HEK293T (cell line): ENCODE measurements around the gene KMT5B.
A peak's percentile ranks its signal among the peaks of the same experiment; 100 is the strongest.

ENCODE experiments used
- BHLHE40 ChIP-seq: fragments of 450-650 bp; IDR thresholded peaks from 2 replicates; pipeline ENCODE4 v1.6.1; 2016; ENCODE audit warnings: mild to moderate bottlenecking, moderate library complexity, borderline replicate concordance
- ELF4 ChIP-seq: fragments of 450-650 bp; IDR thresholded peaks from 2 replicates; pipeline ENCODE4 v1.6.1; 2017; ENCODE audit warnings: antibody characterized with exemption
- FOXA1 ChIP-seq: fragments of 450-650 bp; IDR thresholded peaks from 2 replicates; pipeline ENCODE4 v1.6.1; 2016; ENCODE audit warnings: mild to moderate bottlenecking
- FOXM1 ChIP-seq: fragments of 450-650 bp; IDR thresholded peaks from 2 replicates; pipeline ENCODE4 v1.6.1; 2017; ENCODE audit warnings: mild to moderate bottlenecking, borderline replicate concordance
- L3MBTL2 ChIP-seq: fragments of 450-650 bp; conservative IDR thresholded peaks from 2 replicates; pipeline ENCODE4 v1.6.1; 2016; ENCODE audit warnings: mild to moderate bottlenecking
- LEF1 ChIP-seq: fragments of 450-650 bp; IDR thresholded peaks from 2 replicates; pipeline ENCODE4 v1.6.1; 2017; ENCODE audit warnings: mild to moderate bottlenecking, borderline replicate concordance
- PKNOX1 ChIP-seq: fragments of 450-650 bp; IDR thresholded peaks from 2 replicates; pipeline ENCODE4 v1.6.1; 2016
- SP1 ChIP-seq: fragments of 450-650 bp; IDR thresholded peaks from 2 replicates; pipeline ENCODE4 v1.6.1; 2017
- TARDBP ChIP-seq: fragments of 450-650 bp; IDR thresholded peaks from 2 replicates; pipeline ENCODE4 v1.6.1; 2016

DNA sequence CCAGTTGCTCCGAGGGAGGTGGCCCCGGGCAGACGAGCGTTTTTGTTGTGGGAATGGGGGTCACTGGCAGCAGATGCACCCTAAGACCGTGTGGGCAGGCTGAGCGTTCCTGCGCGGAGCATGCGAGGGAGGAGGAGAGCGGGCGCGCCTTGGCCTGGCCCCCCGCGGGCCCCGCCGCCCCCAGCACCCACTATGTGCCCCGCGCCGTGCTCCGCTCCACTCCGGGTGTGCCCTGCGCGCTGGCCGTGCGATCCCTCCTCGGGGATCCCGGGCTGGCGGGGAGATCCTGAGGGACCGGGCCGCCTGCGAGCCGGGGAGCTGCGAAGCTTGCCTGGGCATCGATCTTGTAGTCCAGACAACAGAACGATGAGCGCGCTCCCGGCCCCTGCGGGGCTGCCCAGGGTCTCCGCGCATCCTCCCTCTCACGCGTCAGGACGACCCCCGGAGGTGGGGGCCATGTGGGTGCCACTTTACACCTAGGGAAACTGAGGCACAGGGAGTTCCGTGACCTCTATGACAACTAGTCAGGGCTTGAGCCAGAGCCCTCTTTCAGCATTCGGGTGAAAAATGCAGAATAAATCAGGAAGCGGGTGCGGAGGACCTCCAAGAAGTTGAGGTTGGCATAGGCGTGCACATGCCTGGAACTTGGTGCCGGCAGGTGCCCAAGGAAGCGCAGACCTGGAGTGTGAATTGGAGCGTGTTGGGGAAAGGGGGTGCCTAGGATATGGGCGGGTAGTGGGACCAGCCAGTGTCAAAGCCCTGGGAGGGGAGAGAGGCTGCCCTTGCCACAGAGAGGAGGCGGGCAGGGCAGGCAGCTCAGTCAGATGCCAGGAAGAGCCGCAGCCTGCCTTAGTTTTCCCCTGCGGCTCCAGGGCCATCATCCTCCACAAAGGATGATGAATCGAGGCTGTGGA lies 1.3 kb upstream of the KMT5B start:
- TF ChIP-seq ELF4: no peak
- no peak for TF ChIP-seq TARDBP
- TF ChIP-seq FOXA1: no peak
- peak; percentile 31; the same call in 1 of the 2 replicates for TF ChIP-seq L3MBTL2
- no peak for TF ChIP-seq BHLHE40
- no peak for TF ChIP-seq SP1
- no peak for TF ChIP-seq FOXM1
- TF ChIP-seq LEF1: no peak
- TF ChIP-seq PKNOX1: no peak
